Left ventricle myocardium inferior (tissue), 1 donor: Measurements from ENCODE around the gene RERE. TPM values are rescaled to one million over a fixed set of nuclear protein-coding genes. Genes with fewer than 3 reads are reported as not detected.

Experiments
- DNase-seq: peaks from one replicate; pipeline ENCODE4 v3.0.0-alpha.2; 2020
- H3K27ac ChIP-seq: fragments of 200-600 bp; replicated peaks from 2 replicates; pipeline ENCODE4 v1.8.0; 2021
- H3K27me3 ChIP-seq: fragments of 200-600 bp; 2 replicates; pipeline ENCODE4 v1.8.0; 2021; ENCODE audit warnings: low read depth
- H3K36me3 ChIP-seq: fragments of 200-600 bp; 2 replicates; pipeline ENCODE4 v1.8.0; 2021
- H3K4me1 ChIP-seq: fragments of 200-600 bp; 2 replicates; pipeline ENCODE4 v1.8.0; 2021
- H3K4me3 ChIP-seq: fragments of 200-600 bp; 2 replicates; pipeline ENCODE4 v1.8.0; 2021; ENCODE audit warnings: mild to moderate bottlenecking, moderate library complexity
- H3K9me3 ChIP-seq: fragments of 200-600 bp; replicated peaks from 2 replicates; pipeline ENCODE4 v1.8.0; 2021
- intact Hi-C: fragments of 100-400 bp; cut with micrococcal nuclease; formaldehyde crosslinking; loops from one replicate; pipeline ENCODE4 v1.11.0; 2022
- total RNA-seq: library from RNA; stranded (reverse); fragmentation: NEBNext Ultra II Directional; extraction: Animal tissue kit (Norgen Biotek cat#: 25700); gene quantifications from one replicate; pipeline ENCODE4 v1.2.1, GENCODE V29; 2021
- TF ChIP-seq, protein P1 (sequence below): fragments of 200-600 bp; IDR thresholded peaks from 2 replicates; pipeline ENCODE4 v1.8.0; 2021; ENCODE audit warnings: antibody characterized with exemption, mild to moderate bottlenecking, borderline replicate concordance
- donor health status: DM: no; HTN: yes; CAD: no; lungs with severe emphysema.

Gene RERE
- total RNA-seq, 1 donor from 2014 or later = 141 TPM

GRCh38 chr1:8524627-8525157 lies 292.7 kb downstream of the RERE start:
- TF ChIP-seq, protein P1, sequence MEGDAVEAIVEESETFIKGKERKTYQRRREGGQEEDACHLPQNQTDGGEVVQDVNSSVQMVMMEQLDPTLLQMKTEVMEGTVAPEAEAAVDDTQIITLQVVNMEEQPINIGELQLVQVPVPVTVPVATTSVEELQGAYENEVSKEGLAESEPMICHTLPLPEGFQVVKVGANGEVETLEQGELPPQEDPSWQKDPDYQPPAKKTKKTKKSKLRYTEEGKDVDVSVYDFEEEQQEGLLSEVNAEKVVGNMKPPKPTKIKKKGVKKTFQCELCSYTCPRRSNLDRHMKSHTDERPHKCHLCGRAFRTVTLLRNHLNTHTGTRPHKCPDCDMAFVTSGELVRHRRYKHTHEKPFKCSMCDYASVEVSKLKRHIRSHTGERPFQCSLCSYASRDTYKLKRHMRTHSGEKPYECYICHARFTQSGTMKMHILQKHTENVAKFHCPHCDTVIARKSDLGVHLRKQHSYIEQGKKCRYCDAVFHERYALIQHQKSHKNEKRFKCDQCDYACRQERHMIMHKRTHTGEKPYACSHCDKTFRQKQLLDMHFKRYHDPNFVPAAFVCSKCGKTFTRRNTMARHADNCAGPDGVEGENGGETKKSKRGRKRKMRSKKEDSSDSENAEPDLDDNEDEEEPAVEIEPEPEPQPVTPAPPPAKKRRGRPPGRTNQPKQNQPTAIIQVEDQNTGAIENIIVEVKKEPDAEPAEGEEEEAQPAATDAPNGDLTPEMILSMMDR = no peak
- Histone ChIP-seq H3K27me3 (no peaks in the 10 kb centered on the region), H3K36me3 (peaks cover 9% of the 10 kb centered on the region), H3K27ac (peak overlapping the region; percentile 93), H3K9me3 (no peaks in the 10 kb centered on the region), H3K4me3 (peak overlapping the region; percentile 75), H3K4me1 (peaks cover 77% of the 10 kb centered on the region)
- DNase-seq = no peak
- intact Hi-C loops = no loop called here

- TF ChIP-seq, protein P1 = no peak
- H3K9me3 ChIP-seq = no peaks in the 10 kb centered on the region
- H3K4me3 ChIP-seq = no peak overlapping the region
- intact Hi-C loops = no loop called here
- peaks cover 9% of the 10 kb centered on the region for H3K36me3 ChIP-seq
- DNase-seq = no peak
- H3K27ac ChIP-seq = peak overlapping the region; percentile 93
- no peaks in the 10 kb centered on the region for H3K27me3 ChIP-seq
- H3K4me1 ChIP-seq = peaks cover 77% of the 10 kb centered on the region
Measured at GRCh38 chr1:8523666-8524206, 293.7 kb downstream of the RERE start.

- H3K4me3 ChIP-seq = no peak overlapping the region
- H3K27me3 ChIP-seq = no peaks in the 10 kb centered on the region
- H3K36me3 ChIP-seq = peaks cover 9% of the 10 kb centered on the region
- TF ChIP-seq, protein P1 = no peak
- H3K27ac ChIP-seq = peak overlapping the region; percentile 13
- DNase-seq = no peak
- peaks cover 77% of the 10 kb centered on the region for H3K4me1 ChIP-seq
- H3K9me3 ChIP-seq = no peaks in the 10 kb centered on the region
- intact Hi-C loops = no loop called here
Measured at GRCh38 chr1:8520483-8520966, 296.9 kb downstream of the RERE start.

- Histone ChIP-seq H3K4me1 (peaks cover 63% of the 10 kb centered on the region), H3K36me3 (peaks cover 9% of the 10 kb centered on the region), H3K27ac (no peak overlapping the region), H3K9me3 (no peaks in the 10 kb centered on the region), H3K4me3 (no peak overlapping the region), H3K27me3 (no peaks in the 10 kb centered on the region)
- intact Hi-C loops = no loop called here
- TF ChIP-seq, protein P1 = no peak
- DNase-seq = no peak
Measured at GRCh38 chr1:8519167-8519566, 298.3 kb downstream of the RERE start.

DNA sequence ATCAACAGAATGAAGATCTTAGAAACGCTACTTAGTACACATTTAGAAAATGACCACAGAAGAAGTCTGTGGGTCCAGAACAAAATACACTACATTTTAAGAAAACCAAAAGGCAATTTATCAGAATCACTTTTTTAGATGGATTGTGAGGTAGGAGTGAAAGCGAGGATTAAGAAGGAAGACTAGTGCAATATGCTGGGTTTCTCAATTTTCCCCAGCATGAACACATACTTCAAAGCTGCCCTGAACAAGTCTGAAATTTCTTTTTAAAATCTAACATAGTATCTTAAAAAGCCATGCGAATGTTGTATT lies 299.0 kb downstream of the RERE start:
- TF ChIP-seq, protein P1 = no peak
- peak overlapping the region; percentile 64 for H3K27ac ChIP-seq
- no peaks in the 10 kb centered on the region for H3K27me3 ChIP-seq
- no peak overlapping the region for H3K4me3 ChIP-seq
- intact Hi-C loops = no loop called here
- peaks cover 56% of the 10 kb centered on the region for H3K4me1 ChIP-seq
- no peak for DNase-seq
- H3K36me3 ChIP-seq = peaks cover 9% of the 10 kb centered on the region
- H3K9me3 ChIP-seq = no peaks in the 10 kb centered on the region
